ENCODE data around the gene MACROD1. TPM values are rescaled to one million over a fixed set of nuclear protein-coding genes. Genes with fewer than 3 reads are reported as not detected.

The MACROD1 gene
- total RNA-seq, 2 donors from 2014 or later, result 33.5 to 68.2 TPM

GRCh38 chr11:64039012-64039665 is 126.8 kb downstream of the MACROD1 start:
- H3K27ac ChIP-seq, result no peak overlapping the region
- H3K9me3 ChIP-seq, result no peaks in the 10 kb centered on the region
- intact Hi-C loops (cut with DNase I), result no loop called here
- DNase-seq (ENCODE audit: low spot score), result no peak
- no peaks in the 10 kb centered on the region for H3K36me3 ChIP-seq
- WGBS, result 80% methylated on average over 16 of the region's 16 CpGs
- no peaks in the 10 kb centered on the region for H3K4me1 ChIP-seq (replicated peaks)
- TF ChIP-seq POLR2AphosphoS5 (IDR thresholded peaks at IDR 0.05), result no peak
- no peak for TF ChIP-seq POLR2A (IDR thresholded peaks at IDR 0.05)
- TF ChIP-seq, protein P1, sequence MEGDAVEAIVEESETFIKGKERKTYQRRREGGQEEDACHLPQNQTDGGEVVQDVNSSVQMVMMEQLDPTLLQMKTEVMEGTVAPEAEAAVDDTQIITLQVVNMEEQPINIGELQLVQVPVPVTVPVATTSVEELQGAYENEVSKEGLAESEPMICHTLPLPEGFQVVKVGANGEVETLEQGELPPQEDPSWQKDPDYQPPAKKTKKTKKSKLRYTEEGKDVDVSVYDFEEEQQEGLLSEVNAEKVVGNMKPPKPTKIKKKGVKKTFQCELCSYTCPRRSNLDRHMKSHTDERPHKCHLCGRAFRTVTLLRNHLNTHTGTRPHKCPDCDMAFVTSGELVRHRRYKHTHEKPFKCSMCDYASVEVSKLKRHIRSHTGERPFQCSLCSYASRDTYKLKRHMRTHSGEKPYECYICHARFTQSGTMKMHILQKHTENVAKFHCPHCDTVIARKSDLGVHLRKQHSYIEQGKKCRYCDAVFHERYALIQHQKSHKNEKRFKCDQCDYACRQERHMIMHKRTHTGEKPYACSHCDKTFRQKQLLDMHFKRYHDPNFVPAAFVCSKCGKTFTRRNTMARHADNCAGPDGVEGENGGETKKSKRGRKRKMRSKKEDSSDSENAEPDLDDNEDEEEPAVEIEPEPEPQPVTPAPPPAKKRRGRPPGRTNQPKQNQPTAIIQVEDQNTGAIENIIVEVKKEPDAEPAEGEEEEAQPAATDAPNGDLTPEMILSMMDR (IDR thresholded peaks at IDR 0.05), result no peak
- H3K27me3 ChIP-seq (replicated peaks; ENCODE audit: insufficient read depth), result no peaks in the 10 kb centered on the region
- no peak overlapping the region for H3K4me3 ChIP-seq

DNA sequence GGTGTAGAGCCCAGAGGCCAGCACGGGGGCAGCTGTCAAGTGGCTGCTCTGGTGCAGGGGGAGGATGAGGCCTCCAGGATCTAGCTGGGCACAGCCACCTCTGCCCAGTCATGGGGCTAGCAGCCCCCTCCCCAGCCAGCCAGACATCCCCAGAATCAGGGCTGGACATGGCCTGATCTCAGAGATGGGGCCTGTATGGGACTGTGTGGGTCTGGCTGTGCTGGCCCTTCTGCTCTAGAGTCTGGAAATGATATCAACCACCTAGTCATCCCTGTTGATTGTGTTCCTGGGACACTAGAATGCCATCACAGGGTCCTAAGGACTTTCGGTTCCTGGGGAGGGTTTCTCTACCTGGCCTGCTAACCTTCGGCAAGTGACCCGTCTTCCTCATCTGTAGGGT is 127.4 kb downstream of the MACROD1 start:
- TF ChIP-seq, protein P1 (IDR thresholded peaks at IDR 0.05), result no peak
- TF ChIP-seq POLR2A (IDR thresholded peaks at IDR 0.05), result no peak
- TF ChIP-seq POLR2AphosphoS5 (IDR thresholded peaks at IDR 0.05), result no peak
- intact Hi-C loops (cut with DNase I), result no loop called here
- no peaks in the 10 kb centered on the region for H3K27me3 ChIP-seq (replicated peaks; ENCODE audit: insufficient read depth)
- WGBS, result 98% methylated on average over 4 of the region's 4 CpGs
- no peaks in the 10 kb centered on the region for H3K36me3 ChIP-seq
- H3K4me3 ChIP-seq, result no peak overlapping the region
- H3K4me1 ChIP-seq (replicated peaks), result no peaks in the 10 kb centered on the region
- no peak for DNase-seq (ENCODE audit: low spot score)
- no peak overlapping the region for H3K27ac ChIP-seq
- H3K9me3 ChIP-seq, result no peaks in the 10 kb centered on the region

DNA sequence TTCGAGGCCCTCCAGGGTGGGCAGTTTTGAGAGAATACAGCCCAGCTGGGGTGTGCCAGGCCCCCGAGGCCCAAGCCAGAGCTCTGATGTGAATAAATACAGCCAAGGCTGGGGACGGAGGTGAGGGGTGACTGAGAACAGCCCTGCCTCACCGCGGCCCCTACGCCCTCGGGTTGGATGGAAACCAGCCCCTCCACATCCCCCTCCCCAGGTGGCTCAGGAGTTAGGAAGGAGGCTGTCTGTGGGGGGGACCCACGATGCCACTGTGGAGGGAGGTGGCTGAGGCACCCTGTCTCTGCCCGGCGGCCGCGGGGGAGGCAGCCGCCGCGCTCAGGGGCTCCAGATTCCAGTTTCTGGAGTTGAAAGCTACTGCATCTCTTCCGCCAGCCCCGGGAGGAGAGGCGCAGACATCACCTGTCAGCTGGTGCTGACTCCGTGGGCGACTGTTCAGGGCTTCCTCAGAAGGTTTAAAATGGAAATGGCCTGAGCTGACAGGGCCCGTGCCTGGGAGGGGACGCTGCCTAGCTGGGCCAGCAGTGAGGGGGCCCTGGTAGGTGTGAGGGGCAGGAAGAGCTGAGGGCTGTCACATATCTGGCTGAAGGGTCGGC is 128.8 kb downstream of the MACROD1 start:
- H3K4me1 ChIP-seq (replicated peaks), result no peaks in the 10 kb centered on the region
- DNase-seq (ENCODE audit: low spot score), result no peak
- TF ChIP-seq, protein P1 (IDR thresholded peaks at IDR 0.05), result no peak
- TF ChIP-seq POLR2AphosphoS5 (IDR thresholded peaks at IDR 0.05) (no peak), POLR2A (IDR thresholded peaks at IDR 0.05) (no peak)
- H3K4me3 ChIP-seq, result no peak overlapping the region
- H3K36me3 ChIP-seq, result no peaks in the 10 kb centered on the region
- 36% methylated on average over 23 of the region's 23 CpGs for WGBS
- intact Hi-C loops (cut with DNase I), result no loop called here
- H3K9me3 ChIP-seq, result no peaks in the 10 kb centered on the region
- no peak overlapping the region for H3K27ac ChIP-seq
- no peaks in the 10 kb centered on the region for H3K27me3 ChIP-seq (replicated peaks; ENCODE audit: insufficient read depth)

GRCh38 chr11:64036087-64037026 is 129.6 kb downstream of the MACROD1 start:
- WGBS, result 3% methylated on average over 80 of the region's 85 CpGs
- no peak overlapping the region for H3K27ac ChIP-seq
- DNase-seq (ENCODE audit: low spot score), result no peak
- no peak for TF ChIP-seq POLR2A (IDR thresholded peaks at IDR 0.05)
- TF ChIP-seq, protein P1 (IDR thresholded peaks at IDR 0.05), result peak in 1 of 4 experiments; percentile 2
- TF ChIP-seq POLR2AphosphoS5 (IDR thresholded peaks at IDR 0.05), result no peak
- H3K36me3 ChIP-seq, result no peaks in the 10 kb centered on the region
- no peaks in the 10 kb centered on the region for H3K4me1 ChIP-seq (replicated peaks)
- intact Hi-C loops (cut with DNase I), result no loop called here
- H3K9me3 ChIP-seq, result no peaks in the 10 kb centered on the region
- no peaks in the 10 kb centered on the region for H3K27me3 ChIP-seq (replicated peaks; ENCODE audit: insufficient read depth)
- peak overlapping the region; percentile 31 to 40 for H3K4me3 ChIP-seq

All from prostate gland (tissue), 2 donors.